Myocyte (in vitro differentiated cells): ENCODE data around the gene NTF3. TPM values are rescaled to one million over a fixed set of nuclear protein-coding genes. Genes with fewer than 3 reads are reported as not detected.
A peak's percentile ranks its signal among the peaks of the same experiment; 100 is the strongest.

ENCODE experiments used
- DNase-seq: peaks from one replicate; pipeline ENCODE4 v3.0.0-alpha.2; 2012; ENCODE audit warnings: low read depth
- total RNA-seq: library from RNA; depleted of rRNA; stranded (reverse); fragments of >200 nt; gene quantifications from 2 replicates; pipeline ENCODE4 v1.2.3, GENCODE V29; 2014

Gene NTF3
- total RNA-seq, 1 donor from 2014 or later, result 1.0 TPM

DNA sequence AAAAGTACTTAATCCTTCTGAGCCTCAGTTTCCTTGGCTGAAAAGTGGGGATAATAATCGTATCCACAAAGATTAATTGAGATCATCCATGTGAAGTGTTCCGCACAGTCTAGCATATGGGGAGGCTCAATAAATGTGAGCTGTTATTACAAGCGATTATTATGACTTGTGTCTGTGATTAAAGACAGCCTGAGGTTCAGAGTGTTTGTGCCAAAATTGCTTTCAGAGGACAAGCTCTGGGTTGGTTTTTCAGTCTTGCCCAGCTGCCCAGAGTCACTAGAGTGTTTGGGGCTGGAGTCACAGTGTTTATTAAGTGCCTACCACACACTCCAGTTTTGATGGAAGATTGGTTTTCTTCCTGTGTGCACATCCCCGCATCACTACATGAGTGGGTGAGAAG is 53.5 kb downstream of the NTF3 start:
- DNase-seq, result no peak

DNA sequence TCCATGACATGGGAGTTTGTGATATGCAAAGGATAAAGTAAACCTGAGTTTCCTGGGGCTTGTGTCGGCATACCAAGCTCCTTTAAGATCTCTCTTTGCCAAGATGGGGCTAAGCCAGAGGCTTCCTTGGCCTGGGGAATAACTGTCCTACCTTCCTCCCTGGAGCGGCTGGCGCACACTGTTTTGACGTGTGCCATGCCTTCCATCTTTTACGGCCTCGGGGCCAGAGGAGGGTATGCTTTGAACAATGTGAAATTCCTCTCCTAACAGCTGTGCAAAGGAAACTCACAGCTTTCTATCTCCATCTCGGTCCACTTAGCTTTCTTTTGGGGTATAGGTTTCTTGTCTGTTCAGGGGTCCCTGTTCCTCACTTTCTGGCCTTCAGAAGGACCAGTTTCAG is 55.2 kb downstream of the NTF3 start:
- DNase-seq, result no peak

DNA sequence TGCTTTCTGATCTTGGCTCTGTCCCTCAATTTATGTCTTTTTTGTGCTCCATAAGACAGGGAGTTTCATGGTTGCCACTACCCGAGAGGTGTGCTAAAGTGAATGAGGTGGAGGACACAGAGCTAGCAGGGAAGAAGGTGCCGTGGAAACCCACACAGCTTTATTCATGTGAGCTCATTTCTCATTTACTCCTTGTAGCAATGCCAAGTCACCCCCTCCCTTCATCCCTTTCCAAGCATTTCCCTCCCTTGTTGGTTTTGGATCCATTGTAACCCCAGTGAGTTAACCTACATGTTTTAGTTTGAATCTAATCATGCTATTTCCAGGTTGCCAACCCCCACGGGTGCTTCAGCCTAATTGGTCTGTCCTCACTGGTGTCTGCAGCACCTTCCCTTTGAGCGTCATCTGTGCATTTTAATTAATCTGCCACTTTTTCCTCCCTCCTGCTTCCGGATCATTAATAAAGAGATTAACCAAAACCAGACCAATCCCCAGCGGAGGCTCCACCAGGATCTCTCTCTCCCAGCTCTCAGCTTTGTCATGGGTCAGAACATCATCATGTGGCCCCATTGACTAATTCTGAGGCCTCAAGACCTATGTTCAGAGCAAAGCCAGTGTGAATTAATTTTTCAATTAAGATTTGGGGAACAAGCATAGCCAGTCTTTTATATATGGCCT is 56.2 kb downstream of the NTF3 start:
- DNase-seq, result no peak

DNA sequence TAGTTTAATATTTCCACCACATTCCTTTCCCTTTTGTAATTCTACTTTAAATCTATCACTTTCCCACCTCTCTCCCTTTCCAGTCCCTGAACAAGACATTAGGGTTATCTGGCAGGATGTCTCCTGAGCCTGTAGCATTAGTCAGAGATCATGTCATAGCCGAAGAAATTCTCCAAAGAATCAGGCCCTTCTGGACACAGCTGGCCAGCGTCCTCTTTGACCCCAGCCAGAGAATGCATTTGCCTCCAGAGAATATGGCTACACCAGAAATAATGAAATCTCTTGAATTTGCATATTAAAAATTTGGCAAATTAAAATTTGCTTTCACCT is 56.7 kb downstream of the NTF3 start:
- peak; percentile 9 for DNase-seq

DNA sequence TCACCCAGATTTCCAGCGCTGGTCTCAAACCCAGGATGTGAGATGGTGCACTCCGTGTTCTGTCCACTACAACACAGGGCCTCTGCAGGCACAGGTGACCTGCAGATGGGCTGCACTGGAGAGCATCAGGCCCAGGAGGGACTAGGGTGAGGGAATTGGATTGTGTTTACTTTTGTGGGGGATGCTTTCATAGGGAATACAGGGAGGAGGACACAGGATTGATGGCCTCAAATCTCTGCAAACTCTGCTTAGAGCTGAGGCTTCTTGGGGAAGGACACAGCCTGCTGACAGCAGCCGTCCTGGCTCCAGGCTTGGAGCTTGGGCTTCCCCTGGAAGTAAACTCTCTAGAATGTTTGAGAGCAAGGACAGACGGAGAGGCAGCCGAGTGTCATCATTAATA is 57.1 kb downstream of the NTF3 start:
- DNase-seq, result no peak

DNA sequence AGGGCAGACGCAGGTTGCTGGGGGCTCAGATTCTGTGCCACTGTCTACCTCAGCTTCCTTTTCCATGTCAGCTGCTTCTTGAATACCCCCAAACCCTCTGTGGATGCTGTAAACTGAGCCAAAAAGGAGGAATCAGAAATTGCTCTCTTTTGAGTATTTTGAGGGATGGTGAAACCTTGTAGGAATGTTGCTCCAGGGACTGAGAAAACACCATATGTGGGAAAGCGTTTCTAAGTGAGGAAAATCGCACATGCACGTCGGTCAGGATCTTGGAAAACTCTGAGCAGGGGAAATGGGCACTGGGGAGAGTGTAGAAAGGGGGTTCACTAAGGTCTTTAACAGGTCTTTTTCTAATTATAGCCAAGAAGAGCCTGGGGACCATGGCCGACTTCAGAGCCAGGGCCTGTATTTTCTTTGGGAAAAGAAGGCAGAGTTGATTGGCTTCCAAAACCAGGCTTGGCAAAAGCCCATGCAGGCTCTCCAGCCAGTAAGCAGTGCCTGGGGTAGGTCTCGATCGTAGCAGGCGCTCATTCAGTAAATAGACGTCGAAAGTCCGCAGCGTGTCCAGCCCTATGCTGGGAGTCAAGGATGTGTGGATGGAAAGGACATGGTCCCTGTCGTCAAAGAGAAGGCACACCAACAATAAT is 58.0 kb downstream of the NTF3 start:
- DNase-seq, result no peak

DNA sequence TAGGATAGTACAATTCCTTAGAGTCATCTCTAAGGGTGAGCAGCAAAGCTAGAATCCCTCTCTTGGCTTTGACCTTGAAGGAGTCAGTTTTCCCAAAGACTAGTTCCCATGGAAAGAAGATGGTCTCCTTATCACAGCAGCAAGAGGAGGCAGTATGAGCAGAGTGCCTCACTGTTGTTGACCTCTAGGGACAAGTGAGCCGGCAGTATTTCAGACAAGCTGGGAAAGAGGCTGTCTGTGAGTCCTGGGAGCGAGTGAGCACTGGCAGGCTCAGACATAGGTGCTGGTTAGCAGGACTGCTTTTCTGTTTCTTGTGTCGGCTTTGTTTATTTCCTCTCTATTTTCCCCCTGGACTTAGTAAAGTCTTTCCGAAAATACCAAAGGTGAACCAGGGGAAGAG is 60.7 kb downstream of the NTF3 start:
- DNase-seq, result no peak

DNA sequence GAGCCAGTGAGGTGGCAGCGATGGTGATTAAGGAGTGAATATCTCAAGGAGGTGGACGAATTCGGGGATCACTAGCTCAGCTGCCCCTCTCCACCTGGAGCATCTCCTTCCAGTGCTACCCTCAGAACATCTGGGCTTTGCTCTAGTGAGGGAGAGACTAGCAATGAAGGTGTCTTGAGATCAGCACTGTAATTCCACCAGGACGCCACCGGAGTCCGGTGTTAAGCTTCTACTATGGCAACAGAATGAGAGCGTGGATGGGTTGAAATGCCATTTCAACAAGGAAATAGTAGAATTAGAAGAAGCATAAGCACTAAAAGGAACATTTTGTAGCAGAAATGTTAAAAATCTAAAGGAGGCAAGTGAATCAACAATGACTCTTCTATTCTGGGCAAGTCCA is 61.1 kb downstream of the NTF3 start:
- DNase-seq, result no peak

DNA sequence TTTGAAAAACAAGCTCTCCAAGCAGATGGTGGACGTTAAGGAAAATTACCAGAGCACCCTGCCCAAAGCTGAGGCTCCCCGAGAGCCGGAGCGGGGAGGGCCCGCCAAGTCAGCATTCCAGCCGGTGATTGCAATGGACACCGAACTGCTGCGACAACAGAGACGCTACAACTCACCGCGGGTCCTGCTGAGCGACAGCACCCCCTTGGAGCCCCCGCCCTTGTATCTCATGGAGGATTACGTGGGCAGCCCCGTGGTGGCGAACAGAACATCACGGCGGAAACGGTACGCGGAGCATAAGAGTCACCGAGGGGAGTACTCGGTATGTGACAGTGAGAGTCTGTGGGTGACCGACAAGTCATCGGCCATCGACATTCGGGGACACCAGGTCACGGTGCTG is 62.4 kb downstream of the NTF3 start:
- DNase-seq, result no peak

DNA sequence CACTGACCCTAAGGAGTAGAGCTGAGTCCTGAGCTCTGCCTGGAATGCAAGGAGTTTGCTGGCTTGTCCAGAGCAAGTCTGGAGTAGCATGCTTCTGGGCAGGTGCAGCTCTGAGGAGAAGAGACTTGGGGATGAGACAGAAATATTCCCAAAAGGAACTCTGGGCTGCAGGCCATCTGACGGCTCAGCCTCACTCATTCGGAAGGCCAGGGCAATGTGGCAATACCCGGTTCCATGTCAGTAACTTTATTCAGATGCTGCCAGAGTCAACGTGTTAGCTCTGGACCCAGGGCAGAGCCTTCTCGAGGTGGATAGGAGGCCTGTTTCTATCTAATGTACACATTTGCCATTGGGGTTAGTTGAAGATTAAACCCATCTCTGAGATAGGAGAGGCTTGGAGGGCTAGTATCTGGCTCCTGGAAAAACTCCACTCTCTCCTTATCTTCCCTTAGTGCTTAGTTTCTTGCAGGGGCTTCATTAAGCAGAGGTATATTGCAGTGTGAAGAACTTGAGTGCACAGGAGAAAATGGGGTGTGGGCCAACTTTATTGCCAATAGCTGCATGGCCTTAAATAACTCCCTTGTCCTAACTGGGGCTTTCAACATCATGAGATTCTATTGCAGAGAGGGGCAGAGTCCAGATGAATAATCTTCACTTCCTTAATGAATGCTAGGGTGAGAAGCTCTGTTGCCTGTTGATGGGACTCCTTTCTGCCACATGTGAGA is 65.6 kb downstream of the NTF3 start:
- no peak for DNase-seq

DNA sequence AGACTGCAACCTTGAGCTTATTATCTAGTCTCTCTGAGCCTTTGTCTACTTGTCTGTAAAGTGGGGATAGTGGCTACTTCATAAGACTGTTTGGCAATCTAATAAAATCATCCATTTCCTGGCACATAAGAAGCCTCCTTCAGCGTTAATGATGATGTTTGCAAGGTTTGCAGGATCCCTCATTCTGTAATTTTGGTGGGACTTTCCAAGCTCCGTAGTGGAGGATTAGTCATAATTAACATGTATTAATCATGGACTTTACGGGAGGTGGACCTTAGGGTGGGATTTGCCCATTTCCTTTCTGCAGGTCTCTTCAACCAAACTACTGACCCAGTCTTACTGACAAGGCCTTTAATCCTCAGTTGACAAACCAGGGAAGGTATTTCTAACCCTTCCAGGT is 66.2 kb downstream of the NTF3 start:
- DNase-seq, result no peak

DNA sequence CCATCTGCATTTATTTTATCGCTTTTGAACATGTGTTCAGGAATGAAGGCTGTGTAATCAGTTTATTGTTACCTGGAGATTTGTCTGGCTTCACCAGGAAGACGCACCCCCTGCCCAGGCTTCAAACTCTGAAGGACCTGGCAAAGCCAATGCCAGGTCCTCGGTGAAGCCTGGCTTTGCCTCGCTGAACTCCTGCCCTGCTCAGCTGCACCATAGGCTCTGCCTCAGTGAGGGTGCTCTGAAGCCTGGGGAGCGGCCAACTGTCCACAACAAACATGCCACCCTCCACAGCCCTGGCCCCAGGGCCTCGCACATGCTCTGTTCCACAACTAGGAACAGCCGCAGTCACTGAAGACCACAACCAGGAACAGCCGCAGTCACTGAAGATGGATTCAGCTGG is 66.9 kb downstream of the NTF3 start:
- no peak for DNase-seq

DNA sequence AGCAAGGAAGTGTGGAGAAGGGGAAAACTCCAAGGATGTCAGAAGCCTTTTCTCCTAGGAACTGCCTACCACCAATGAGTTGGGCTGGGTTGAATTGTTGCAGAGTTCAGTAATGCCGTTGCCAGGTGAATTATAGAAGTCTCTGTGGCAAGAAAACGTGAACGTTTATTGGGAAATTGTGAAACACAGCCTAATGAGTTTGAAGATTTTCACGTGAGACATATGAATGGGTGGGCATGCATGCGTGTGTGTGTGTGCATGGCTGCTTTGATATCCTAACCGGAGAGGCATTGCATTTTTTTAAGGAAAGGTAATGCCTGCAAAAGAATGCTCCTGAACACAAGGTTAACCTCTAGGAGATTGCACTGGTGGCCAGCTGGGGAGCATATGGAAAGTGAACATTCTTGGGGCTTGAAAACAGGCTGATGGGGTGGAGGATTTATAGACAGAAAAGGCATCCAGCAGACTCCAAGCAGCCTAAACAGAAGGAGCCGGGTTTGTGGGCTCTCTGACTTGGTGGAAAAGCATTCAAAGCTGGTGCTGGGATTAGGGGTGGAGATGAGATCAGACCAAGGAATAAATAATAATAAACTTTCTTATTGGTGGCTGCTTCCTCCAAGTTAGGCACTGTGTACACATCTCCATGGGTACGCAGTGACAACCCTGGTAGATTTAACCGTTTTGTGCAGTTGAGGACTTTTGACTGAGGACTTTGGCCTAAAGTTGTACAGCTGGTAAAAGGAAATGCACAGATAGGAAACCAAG is 67.8 kb downstream of the NTF3 start:
- peak; percentile 26 for DNase-seq

DNA sequence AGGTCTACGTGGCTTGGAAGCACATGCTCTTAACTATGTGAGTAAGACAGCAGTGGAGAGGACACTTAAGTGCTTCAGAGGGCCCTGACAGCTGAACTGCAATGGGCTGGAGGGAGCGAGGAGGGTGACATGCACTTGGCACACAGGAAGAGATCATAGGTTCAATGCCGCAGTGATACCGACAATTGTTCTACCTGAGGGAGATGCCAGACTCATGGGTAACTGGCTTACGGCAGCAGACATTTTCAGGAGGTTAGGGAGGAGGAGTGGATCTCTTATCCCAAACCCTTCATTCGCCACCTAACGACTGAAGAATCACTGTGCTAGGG is 68.4 kb downstream of the NTF3 start:
- DNase-seq, result no peak

DNA sequence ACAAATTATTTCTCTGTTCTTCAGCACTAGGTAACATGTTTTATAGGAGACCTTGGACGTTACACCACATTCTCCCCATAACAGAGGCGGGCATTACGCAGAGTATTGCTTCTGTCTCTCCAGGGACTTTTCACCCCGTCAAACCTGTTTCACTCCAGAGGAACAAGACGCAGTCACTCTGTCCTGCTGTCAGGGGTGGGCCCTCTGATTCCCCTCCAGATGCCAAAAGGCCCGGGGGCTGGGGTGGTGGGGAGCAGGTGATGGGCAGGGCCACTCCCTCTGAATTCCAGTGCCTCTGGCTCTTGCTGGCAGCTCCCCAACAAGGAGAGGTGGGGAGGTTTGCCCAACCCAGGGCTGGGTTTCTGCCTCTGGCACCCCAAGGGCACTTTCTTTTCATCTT is 71.9 kb downstream of the NTF3 start:
- DNase-seq, result no peak

DNA sequence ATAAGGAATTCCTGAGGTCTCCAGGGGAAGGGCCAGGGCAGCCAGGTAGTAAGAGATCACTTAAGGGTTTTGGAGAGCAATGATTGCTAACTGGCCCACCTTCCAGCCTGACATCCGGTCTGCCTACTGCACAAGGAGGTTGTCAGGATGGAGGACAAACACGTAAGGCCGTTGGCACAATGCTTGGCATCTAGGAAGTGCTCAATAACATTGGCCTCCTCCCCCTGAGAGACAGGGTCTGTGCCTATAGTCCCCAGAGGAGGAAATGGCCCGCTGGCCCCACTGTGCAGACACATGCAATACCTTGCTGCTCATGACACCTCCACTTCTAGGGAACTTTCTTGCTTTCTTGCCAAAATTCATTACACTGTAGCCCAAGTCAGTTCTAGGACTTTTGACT is 73.2 kb downstream of the NTF3 start:
- DNase-seq, result no peak

DNA sequence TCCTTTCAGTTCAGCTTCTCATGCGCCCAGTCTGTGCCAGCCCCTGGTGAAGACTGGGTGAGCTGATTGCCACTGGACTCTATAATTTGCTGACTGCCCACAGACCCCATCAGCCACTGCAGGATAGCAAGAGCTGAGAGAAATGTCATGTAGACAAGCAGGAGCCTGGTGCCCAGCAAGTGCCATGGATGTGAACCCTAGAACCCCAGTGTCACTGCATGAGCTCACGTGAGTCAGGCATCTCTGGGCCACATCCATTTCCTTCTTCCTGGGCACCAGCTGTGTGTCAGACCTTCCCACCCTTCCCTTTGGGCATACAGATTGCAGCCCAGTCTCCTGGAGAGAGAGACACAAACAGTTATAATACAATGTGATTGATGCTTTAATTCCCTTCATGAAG is 73.8 kb downstream of the NTF3 start:
- DNase-seq, result no peak

DNA sequence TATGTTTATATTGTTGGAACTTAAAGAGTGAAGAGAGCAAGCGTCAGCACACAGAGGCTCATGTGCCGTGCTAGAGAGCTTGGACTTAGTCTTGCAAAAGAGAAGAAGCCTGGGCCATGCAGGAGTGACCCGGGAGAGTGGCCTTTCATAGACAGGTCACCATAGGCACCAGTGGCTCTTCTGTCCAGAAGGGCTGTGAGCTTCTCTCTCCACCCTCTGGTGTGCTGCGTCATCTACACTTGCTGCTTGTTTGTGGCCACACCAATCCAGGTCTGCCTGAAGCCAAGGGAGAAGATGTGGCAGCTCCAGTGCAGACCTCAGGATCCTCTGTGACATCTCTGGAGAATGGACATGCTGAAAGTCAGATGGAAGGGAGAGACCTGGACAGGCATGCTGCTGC is 74.4 kb downstream of the NTF3 start:
- no peak for DNase-seq

DNA sequence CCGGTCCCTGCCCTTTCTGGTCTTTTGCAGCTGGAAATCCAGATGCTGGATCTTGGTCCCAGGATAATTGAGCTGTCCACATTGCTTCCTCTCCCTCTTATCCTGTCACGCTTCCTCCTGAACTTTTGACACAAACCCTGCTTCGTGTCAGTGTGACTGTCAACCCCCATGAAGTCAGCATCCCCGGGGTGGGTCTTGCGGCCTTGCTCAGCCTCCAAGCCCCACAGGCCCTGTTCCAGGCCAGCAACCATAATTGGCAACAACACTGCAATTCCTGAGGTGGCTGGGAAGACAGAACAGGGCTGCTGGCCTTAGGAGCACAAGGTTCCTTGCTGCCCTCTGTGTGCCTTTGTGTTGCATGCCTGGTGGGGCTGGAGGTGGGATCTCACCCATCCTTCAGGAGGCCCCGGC is 74.9 kb downstream of the NTF3 start:
- no peak for DNase-seq

DNA sequence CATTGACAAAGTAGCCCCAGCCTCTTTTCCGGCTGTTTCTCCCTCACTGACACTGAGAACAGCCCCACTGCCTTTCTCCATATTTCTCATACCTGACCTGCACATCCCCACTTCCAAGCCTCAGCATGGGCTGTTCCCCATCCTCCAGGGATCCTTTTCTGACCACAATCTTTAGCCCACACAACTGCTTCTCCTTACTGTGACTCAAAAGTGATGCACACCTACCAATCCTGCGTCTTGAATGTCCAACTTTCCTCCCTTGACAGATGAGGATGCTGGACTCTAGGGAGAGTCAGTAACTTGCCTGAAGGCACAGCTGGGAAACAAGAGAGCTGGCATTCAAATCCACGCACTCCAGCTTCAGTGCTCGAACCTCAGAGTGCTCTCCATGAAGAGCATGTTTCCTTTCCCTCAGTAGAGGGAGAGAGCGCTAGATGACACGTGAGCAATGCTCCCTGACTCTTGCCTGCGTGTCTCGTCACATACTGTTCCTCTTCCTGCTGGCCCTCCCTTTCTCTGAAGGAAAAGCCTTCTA is 75.6 kb downstream of the NTF3 start:
- no peak for DNase-seq

DNA sequence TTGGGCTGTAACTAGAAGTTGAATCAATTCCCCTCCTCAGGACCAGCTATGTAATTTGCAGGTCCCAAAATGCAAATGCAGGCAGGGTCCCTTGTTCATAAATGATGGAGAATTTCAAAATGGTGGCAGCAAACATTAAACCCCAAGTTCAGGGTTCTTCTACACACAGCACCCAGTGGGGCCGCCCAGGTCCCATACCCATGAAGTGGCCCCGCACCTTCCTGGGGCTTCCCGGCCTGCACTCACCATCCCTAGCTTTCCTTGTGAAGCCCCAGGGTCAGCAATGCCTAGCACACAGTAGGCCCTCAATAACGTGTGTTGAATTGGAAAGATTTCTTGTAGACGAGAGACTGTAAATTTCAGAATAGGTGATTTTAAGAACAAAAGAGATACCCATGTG is 76.0 kb downstream of the NTF3 start:
- no peak for DNase-seq

DNA sequence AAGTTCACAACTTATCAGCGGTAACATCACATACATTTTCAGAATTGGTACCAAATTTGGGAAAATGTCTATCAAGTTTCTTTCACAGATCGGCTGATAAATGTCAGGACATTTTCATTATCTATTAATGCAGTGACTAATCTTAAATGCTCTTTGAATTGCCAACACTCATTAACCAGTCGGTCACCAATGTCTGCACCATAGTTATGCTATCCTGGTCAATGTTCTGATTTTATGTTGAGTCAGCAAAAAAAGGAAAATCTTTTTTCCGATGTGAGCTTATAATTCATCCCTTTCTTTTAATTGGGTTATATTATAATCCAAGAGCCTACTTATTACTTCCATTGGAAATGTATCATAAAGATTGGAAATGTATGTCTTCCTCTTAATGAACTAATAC is 77.2 kb downstream of the NTF3 start:
- DNase-seq, result no peak
